ENCODE data around the gene KRTAP3-2.

GRCh38 chr17:40997361-40997760 is 2.3 kb downstream of the KRTAP3-2 start:
- TF ChIP-seq CTCF (IDR thresholded peaks at IDR 0.05; ENCODE audit: insufficient read depth, low read length) (no peak), POLR2AphosphoS5 (IDR thresholded peaks at IDR 0.05; ENCODE audit: low read depth) (no peak), GABPA (IDR thresholded peaks at IDR 0.05; ENCODE audit: low read depth) (no peak), SPI1 (IDR thresholded peaks at IDR 0.05; ENCODE audit: borderline replicate concordance, low read depth) (no peak)
- TF ChIP-seq, protein P1, sequence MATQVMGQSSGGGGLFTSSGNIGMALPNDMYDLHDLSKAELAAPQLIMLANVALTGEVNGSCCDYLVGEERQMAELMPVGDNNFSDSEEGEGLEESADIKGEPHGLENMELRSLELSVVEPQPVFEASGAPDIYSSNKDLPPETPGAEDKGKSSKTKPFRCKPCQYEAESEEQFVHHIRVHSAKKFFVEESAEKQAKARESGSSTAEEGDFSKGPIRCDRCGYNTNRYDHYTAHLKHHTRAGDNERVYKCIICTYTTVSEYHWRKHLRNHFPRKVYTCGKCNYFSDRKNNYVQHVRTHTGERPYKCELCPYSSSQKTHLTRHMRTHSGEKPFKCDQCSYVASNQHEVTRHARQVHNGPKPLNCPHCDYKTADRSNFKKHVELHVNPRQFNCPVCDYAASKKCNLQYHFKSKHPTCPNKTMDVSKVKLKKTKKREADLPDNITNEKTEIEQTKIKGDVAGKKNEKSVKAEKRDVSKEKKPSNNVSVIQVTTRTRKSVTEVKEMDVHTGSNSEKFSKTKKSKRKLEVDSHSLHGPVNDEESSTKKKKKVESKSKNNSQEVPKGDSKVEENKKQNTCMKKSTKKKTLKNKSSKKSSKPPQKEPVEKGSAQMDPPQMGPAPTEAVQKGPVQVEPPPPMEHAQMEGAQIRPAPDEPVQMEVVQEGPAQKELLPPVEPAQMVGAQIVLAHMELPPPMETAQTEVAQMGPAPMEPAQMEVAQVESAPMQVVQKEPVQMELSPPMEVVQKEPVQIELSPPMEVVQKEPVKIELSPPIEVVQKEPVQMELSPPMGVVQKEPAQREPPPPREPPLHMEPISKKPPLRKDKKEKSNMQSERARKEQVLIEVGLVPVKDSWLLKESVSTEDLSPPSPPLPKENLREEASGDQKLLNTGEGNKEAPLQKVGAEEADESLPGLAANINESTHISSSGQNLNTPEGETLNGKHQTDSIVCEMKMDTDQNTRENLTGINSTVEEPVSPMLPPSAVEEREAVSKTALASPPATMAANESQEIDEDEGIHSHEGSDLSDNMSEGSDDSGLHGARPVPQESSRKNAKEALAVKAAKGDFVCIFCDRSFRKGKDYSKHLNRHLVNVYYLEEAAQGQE (IDR thresholded peaks at IDR 0.05; ENCODE audit: insufficient replicate concordance, low read depth): no peak

Data from HL-60 (cell line).